K562 (cell line): ENCODE results near the gene ARHGAP26. TPM values are rescaled to one million over a fixed set of nuclear protein-coding genes. Genes with fewer than 3 reads are reported as not detected.
A peak's percentile ranks its signal among the peaks of the same experiment; 100 is the strongest.

Experiments
- ATF4 ChIP-seq: fragments of 450-650 bp; formaldehyde crosslinking; IDR thresholded peaks from 2 replicates; pipeline ENCODE4 v1.4.0; 2022; ENCODE audit warnings: mild to moderate bottlenecking, moderate library complexity
- CEBPB ChIP-seq: fragments of 450-650 bp; IDR thresholded peaks from 2 replicates; pipeline ENCODE4 v1.6.1; 2016; ENCODE audit warnings: missing genetic modification characterization, missing compliant biosample characterization
- CSDE1 ChIP-seq, 2 experiments: fragments of 450-650 bp; IDR thresholded peaks; 2 replicates each; pipeline ENCODE4 v1.6.1; 2016; ENCODE audit warnings: mild to moderate bottlenecking in 1 of 2
- EHMT2 ChIP-seq: fragments of 450-650 bp; IDR thresholded peaks from 2 replicates; pipeline ENCODE4 v1.6.1; 2018; ENCODE audit warnings: antibody characterized with exemption
- NR2C1 ChIP-seq, 2 experiments: fragments of 450-650 bp; IDR thresholded peaks; 2 replicates each; pipeline ENCODE4 v1.6.1; 2017; ENCODE audit warnings: mild to moderate bottlenecking in 2 of 2, antibody characterized with exemption in 1 of 2, inconsistent platforms in 1 of 2, missing compliant biosample characterization in 1 of 2, missing genetic modification characterization in 1 of 2
- NR4A1 ChIP-seq, 2 experiments: fragments of 250-450 bp in 1 of 2; fragments of 450-650 bp in 1 of 2; sonication (Bioruptor Pico) in 1 of 2; IDR thresholded peaks; 2 replicates each; pipeline versions ENCODE4 v1.4.0 to v1.6.1; 2016 to 2020; ENCODE audit warnings: mild to moderate bottlenecking in 2 of 2, missing compliant biosample characterization in 1 of 2, missing genetic modification characterization in 1 of 2, moderate library complexity in 1 of 2
- PTRF ChIP-seq: fragments of 450-650 bp; IDR thresholded peaks from 2 replicates; pipeline ENCODE4 v1.6.1; 2016; ENCODE audit warnings: mild to moderate bottlenecking, missing genetic modification characterization, missing compliant biosample characterization
- PYGO2 ChIP-seq: fragments of 450-650 bp; IDR thresholded peaks from 2 replicates; pipeline ENCODE4 v1.6.1; 2016; ENCODE audit warnings: mild to moderate bottlenecking, missing genetic modification characterization, moderate library complexity, missing compliant biosample characterization
- RBM15 ChIP-seq: fragments of 200-400 bp; formaldehyde crosslinking; IDR thresholded peaks from 2 replicates; pipeline ENCODE4 v1.6.1; 2018; ENCODE audit warnings: mild to moderate bottlenecking, low read length, moderate library complexity; ENCODE audit not compliant: insufficient read depth
- ZNF134 ChIP-seq: fragments of 250-450 bp; sonication (Bioruptor Pico); conservative IDR thresholded peaks from 2 replicates; pipeline ENCODE4 v1.4.0; 2020
- polyA plus RNA-seq, 8 experiments: library from polyadenylated mRNA; depleted of rRNA in 4 of 8; stranded (reverse) in 5 of 8; unstranded in 3 of 8; fragments of >200 nt; fragmentation: Nextera tagmentation in 2 of 8; fragmentation: Illumina TruSeq in 1 of 8; extraction: Ambion mirVana in 2 of 8; extraction: Trizol in 1 of 8; gene quantifications; 2 replicates each; pipeline versions ENCODE4 v1.2.1 to v1.2.3, GENCODE V29; 2011 to 2014; ENCODE audit warnings: inconsistent platforms in 1 of 8, missing spikeins in 1 of 8
- total RNA-seq, 7 experiments: library from RNA; depleted of rRNA in 6 of 7; stranded (reverse); fragments of >200 nt in 6 of 7; fragmentation: Illumina TruSeq in 2 of 7; extraction: Trizol in 2 of 7; gene quantifications; 2 replicates each; pipeline versions ENCODE4 v1.2.1 to v1.2.3, GENCODE V29; 2011 to 2021; ENCODE audit warnings: low replicate concordance in 1 of 7
- TF ChIP-seq, protein P1 (sequence below), 3 experiments: IDR thresholded peaks in 2 of 3; conservative IDR thresholded peaks in 1 of 3; 2 replicates each; pipeline ENCODE4 v1.5.1; 2011 to 2012; ENCODE audit warnings: low read length in 3 of 3, mild to moderate bottlenecking in 3 of 3, control low read depth in 2 of 3, improper control_type of control experiment in 1 of 3, inconsistent platforms in 1 of 3, low read depth in 1 of 3, mixed read lengths in 1 of 3, moderate library complexity in 1 of 3; ENCODE audit not compliant: insufficient read depth in 2 of 3
- TF ChIP-seq, protein P2 (sequence below): fragments of 450-650 bp; conservative IDR thresholded peaks from 2 replicates; pipeline ENCODE4 v1.6.1; 2016; ENCODE audit warnings: missing genetic modification characterization, low read depth, mild to moderate bottlenecking, control low read depth, missing compliant biosample characterization
- TF ChIP-seq, protein P3 (sequence below), 3 experiments: fragments of 200-800 bp in 1 of 3; sonication (Bioruptor generic) in 1 of 3; sonication (generic) in 1 of 3; formaldehyde crosslinking in 1 of 3; IDR thresholded peaks; 2 replicates each; pipeline versions ENCODE4 v1.6.1 to v1.8.0; 2016 to 2022; ENCODE audit warnings: mild to moderate bottlenecking in 2 of 3, missing compliant biosample characterization in 2 of 3, missing genetic modification characterization in 2 of 3, missing genetic modification reagents in 1 of 3
- TF ChIP-seq, protein P4 (sequence below): fragments of 450-650 bp; IDR thresholded peaks from 2 replicates; pipeline ENCODE4 v1.6.1; 2017; ENCODE audit warnings: antibody characterized with exemption, mild to moderate bottlenecking

Gene ARHGAP26
- total and polyA plus RNA-seq, 9 of the 15 experiments (the other 6 are each of a cell fraction or from before 2014, with no cell fraction given) = 0.13 to 1.1 (median 0.55) TPM

- TF ChIP-seq, protein P1, sequence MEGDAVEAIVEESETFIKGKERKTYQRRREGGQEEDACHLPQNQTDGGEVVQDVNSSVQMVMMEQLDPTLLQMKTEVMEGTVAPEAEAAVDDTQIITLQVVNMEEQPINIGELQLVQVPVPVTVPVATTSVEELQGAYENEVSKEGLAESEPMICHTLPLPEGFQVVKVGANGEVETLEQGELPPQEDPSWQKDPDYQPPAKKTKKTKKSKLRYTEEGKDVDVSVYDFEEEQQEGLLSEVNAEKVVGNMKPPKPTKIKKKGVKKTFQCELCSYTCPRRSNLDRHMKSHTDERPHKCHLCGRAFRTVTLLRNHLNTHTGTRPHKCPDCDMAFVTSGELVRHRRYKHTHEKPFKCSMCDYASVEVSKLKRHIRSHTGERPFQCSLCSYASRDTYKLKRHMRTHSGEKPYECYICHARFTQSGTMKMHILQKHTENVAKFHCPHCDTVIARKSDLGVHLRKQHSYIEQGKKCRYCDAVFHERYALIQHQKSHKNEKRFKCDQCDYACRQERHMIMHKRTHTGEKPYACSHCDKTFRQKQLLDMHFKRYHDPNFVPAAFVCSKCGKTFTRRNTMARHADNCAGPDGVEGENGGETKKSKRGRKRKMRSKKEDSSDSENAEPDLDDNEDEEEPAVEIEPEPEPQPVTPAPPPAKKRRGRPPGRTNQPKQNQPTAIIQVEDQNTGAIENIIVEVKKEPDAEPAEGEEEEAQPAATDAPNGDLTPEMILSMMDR (IDR thresholded peaks at IDR 0.05 in 2 of 3, conservative IDR thresholded peaks at IDR 0.05 in 1 of 3; ENCODE audit: insufficient read depth in 2 of 3, low read depth in 1 of 3, low read length in 3 of 3) = peak; percentile 37 to 59 (median 55); a peak in 4 of 6 replicates
- TF ChIP-seq, protein P2, sequence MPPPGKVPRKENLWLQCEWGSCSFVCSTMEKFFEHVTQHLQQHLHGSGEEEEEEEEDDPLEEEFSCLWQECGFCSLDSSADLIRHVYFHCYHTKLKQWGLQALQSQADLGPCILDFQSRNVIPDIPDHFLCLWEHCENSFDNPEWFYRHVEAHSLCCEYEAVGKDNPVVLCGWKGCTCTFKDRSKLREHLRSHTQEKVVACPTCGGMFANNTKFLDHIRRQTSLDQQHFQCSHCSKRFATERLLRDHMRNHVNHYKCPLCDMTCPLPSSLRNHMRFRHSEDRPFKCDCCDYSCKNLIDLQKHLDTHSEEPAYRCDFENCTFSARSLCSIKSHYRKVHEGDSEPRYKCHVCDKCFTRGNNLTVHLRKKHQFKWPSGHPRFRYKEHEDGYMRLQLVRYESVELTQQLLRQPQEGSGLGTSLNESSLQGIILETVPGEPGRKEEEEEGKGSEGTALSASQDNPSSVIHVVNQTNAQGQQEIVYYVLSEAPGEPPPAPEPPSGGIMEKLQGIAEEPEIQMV (tag) = peak; percentile 43; the same call in 1 of the 2 replicates
- TF ChIP-seq, protein P3, sequence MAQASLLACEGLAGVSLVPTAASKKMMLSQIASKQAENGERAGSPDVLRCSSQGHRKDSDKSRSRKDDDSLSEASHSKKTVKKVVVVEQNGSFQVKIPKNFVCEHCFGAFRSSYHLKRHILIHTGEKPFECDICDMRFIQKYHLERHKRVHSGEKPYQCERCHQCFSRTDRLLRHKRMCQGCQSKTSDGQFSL (CRISPR knock-in tag; IDR thresholded peaks at IDR 0.05) = no peak
- TF ChIP-seq, protein P3 (tag; IDR thresholded peaks at IDR 0.05) = peak in 1 of 2 experiments; percentile 47; a peak in 2 of 4 replicates
- TF ChIP-seq CEBPB (tag) = no peak
- TF ChIP-seq ZNF134 (CRISPR knock-in tag) = no peak
- TF ChIP-seq, protein P4, sequence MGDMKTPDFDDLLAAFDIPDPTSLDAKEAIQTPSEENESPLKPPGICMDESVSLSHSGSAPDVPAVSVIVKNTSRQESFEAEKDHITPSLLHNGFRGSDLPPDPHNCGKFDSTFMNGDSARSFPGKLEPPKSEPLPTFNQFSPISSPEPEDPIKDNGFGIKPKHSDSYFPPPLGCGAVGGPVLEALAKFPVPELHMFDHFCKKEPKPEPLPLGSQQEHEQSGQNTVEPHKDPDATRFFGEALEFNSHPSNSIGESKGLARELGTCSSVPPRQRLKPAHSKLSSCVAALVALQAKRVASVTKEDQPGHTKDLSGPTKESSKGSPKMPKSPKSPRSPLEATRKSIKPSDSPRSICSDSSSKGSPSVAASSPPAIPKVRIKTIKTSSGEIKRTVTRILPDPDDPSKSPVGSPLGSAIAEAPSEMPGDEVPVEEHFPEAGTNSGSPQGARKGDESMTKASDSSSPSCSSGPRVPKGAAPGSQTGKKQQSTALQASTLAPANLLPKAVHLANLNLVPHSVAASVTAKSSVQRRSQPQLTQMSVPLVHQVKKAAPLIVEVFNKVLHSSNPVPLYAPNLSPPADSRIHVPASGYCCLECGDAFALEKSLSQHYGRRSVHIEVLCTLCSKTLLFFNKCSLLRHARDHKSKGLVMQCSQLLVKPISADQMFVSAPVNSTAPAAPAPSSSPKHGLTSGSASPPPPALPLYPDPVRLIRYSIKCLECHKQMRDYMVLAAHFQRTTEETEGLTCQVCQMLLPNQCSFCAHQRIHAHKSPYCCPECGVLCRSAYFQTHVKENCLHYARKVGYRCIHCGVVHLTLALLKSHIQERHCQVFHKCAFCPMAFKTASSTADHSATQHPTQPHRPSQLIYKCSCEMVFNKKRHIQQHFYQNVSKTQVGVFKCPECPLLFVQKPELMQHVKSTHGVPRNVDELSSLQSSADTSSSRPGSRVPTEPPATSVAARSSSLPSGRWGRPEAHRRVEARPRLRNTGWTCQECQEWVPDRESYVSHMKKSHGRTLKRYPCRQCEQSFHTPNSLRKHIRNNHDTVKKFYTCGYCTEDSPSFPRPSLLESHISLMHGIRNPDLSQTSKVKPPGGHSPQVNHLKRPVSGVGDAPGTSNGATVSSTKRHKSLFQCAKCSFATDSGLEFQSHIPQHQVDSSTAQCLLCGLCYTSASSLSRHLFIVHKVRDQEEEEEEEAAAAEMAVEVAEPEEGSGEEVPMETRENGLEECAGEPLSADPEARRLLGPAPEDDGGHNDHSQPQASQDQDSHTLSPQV = peak; percentile 85
- no peak for TF ChIP-seq CSDE1 (IDR thresholded peaks at IDR 0.05)
- no peak for TF ChIP-seq NR2C1 (IDR thresholded peaks at IDR 0.05)
- TF ChIP-seq NR2C1 (tag; IDR thresholded peaks at IDR 0.05) = peak; percentile 69
- 0 out of 2 replicates have a peak, but pooled peaks have one; percentile 39 for TF ChIP-seq EHMT2
- no peak for TF ChIP-seq RBM15
- 0 out of 2 replicates have a peak, but pooled peaks have one; percentile 57 for TF ChIP-seq ATF4 (CRISPR knock-in tag)
- TF ChIP-seq PTRF (tag) = peak; percentile 53; the same call in 1 of the 2 replicates
- TF ChIP-seq NR4A1 (CRISPR knock-in tag; IDR thresholded peaks at IDR 0.05) = no peak
- TF ChIP-seq NR4A1 (tag; IDR thresholded peaks at IDR 0.05) = peak; percentile 57; the same call in 1 of the 2 replicates
- peak; percentile 79; the same call in 1 of the 2 replicates for TF ChIP-seq PYGO2 (tag)
Observed at GRCh38 chr5:143208781-143209510, 438.8 kb downstream of the ARHGAP26 start (continued).
